HK-2 (cell line): ENCODE results near the gene C5orf63.
"Not testable (repeated sequence)": the region's sequence is repeated elsewhere in the genome, so short reads cannot be mapped to it uniquely, and the experiment has no call there.

Source experiments
- DNase-seq: peaks from one replicate; pipeline ENCODE4 v3.0.0-alpha.2; 2018; ENCODE audit not compliant: unreplicated experiment

The C5orf63 gene

GRCh38 chr5:127072861-127073846 lies at the start of gene C5orf63:
TSS of gene C5orf63 (minus strand) at chr5:127073502. CDS start at chr5:127058995, 14,507 bp downstream.
- DNase-seq: no peak

- DNase-seq: no peak
Measured at GRCh38 chr5:127112347-127112864, 39.1 kb upstream of the C5orf63 start.

- no peak for DNase-seq
Measured at GRCh38 chr5:127111112-127111511, 37.8 kb upstream of the C5orf63 start.

- not testable (repeated sequence) for DNase-seq
Measured at GRCh38 chr5:127108624-127109260, 35.4 kb upstream of the C5orf63 start.

- no peak for DNase-seq
Measured at GRCh38 chr5:127101935-127102334, 28.6 kb upstream of the C5orf63 start.

- no peak for DNase-seq
Measured at GRCh38 chr5:127101533-127101932, 28.2 kb upstream of the C5orf63 start.

GRCh38 chr5:127098241-127098640 lies 24.9 kb upstream of the C5orf63 start:
- no peak for DNase-seq

- DNase-seq: no peak
Measured at GRCh38 chr5:127097278-127097677, 24.0 kb upstream of the C5orf63 start.

- DNase-seq: no peak
Measured at GRCh38 chr5:127096328-127096993, 23.2 kb upstream of the C5orf63 start.

GRCh38 chr5:127094161-127094814 lies 21.0 kb upstream of the C5orf63 start:
- no peak for DNase-seq

GRCh38 chr5:127092690-127093089 lies 19.4 kb upstream of the C5orf63 start:
- no peak for DNase-seq

GRCh38 chr5:127089191-127089590 lies 15.9 kb upstream of the C5orf63 start:
- no peak for DNase-seq

GRCh38 chr5:127088251-127088650 lies 14.9 kb upstream of the C5orf63 start:
- DNase-seq: peak; percentile 33

- no peak for DNase-seq
Measured at GRCh38 chr5:127086589-127086988, 13.3 kb upstream of the C5orf63 start.

GRCh38 chr5:127085796-127086195 lies 12.5 kb upstream of the C5orf63 start:
- no peak for DNase-seq

GRCh38 chr5:127085371-127085770 lies 12.1 kb upstream of the C5orf63 start:
- no peak for DNase-seq

GRCh38 chr5:127084656-127085055 lies 11.4 kb upstream of the C5orf63 start:
- DNase-seq: no peak

GRCh38 chr5:127083711-127084110 lies 10.4 kb upstream of the C5orf63 start:
- DNase-seq: no peak

GRCh38 chr5:127079994-127080491 lies 6.7 kb upstream of the C5orf63 start:
- DNase-seq: no peak

GRCh38 chr5:127077366-127077765 lies 4.1 kb upstream of the C5orf63 start:
- DNase-seq: no peak
